GM21367 (cell line): ENCODE results near the gene CEMIP2.
A peak's percentile ranks its signal among the peaks of the same experiment; 100 is the strongest.
"Not testable (repeated sequence)": the region's sequence is repeated elsewhere in the genome, so short reads cannot be mapped to it uniquely, and the experiment has no call there.

Experiments used
- ATAC-seq: cut with Tn5 transposase; IDR thresholded peaks from one replicate; pipeline ENCODE4 v1.9.1; 2021; ENCODE audit not compliant: unreplicated experiment

The CEMIP2 gene, protein sequence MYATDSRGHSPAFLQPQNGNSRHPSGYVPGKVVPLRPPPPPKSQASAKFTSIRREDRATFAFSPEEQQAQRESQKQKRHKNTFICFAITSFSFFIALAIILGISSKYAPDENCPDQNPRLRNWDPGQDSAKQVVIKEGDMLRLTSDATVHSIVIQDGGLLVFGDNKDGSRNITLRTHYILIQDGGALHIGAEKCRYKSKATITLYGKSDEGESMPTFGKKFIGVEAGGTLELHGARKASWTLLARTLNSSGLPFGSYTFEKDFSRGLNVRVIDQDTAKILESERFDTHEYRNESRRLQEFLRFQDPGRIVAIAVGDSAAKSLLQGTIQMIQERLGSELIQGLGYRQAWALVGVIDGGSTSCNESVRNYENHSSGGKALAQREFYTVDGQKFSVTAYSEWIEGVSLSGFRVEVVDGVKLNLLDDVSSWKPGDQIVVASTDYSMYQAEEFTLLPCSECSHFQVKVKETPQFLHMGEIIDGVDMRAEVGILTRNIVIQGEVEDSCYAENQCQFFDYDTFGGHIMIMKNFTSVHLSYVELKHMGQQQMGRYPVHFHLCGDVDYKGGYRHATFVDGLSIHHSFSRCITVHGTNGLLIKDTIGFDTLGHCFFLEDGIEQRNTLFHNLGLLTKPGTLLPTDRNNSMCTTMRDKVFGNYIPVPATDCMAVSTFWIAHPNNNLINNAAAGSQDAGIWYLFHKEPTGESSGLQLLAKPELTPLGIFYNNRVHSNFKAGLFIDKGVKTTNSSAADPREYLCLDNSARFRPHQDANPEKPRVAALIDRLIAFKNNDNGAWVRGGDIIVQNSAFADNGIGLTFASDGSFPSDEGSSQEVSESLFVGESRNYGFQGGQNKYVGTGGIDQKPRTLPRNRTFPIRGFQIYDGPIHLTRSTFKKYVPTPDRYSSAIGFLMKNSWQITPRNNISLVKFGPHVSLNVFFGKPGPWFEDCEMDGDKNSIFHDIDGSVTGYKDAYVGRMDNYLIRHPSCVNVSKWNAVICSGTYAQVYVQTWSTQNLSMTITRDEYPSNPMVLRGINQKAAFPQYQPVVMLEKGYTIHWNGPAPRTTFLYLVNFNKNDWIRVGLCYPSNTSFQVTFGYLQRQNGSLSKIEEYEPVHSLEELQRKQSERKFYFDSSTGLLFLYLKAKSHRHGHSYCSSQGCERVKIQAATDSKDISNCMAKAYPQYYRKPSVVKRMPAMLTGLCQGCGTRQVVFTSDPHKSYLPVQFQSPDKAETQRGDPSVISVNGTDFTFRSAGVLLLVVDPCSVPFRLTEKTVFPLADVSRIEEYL (N-terminal part only)

DNA sequence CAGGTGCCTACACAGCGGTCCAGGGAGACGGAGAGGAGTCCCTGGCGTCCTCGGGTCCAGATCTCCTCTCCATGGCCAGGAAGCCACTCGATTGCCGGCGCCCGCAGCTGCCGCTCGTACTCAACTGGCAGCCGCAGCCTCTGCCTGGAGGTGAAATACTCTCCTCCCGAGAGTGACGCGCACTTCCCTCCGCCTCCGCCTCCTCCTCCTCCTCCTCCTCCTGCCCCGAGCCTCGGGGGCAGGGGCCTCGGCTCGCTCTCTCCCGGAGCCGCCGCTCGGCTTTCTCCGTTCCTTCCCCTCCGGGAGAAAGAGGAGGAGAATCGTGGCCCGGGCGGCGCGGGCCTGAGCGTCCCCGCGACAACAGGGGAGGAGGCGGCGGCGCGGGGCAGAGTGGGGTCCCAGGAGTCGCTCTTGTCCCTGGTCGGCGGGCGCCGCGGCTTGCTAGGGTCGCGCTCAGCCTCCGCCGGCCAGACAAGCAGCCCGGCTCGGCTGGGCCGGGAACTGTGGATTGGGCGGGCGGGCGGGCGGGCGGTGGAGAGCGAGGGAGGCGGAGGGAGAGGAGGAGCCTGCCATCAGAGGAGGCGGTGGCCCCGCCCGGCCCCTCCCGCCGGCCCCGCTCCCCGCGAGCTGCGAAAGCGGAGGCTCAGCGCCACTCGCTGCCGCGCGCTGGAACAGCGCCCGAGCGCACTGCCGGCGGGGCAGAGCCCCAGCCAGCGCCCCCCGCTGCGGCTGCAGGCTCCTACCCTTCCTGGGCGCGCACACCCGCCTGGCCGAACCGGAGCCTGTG, at the start of gene CEMIP2:
CEMIP2 (minus strand) TSS at position 126 of the 787 bp plus-strand sequence. CDS start 18,140 bp downstream, outside the sequence.
- ATAC-seq, result peak; percentile 72

GRCh38 chr9:71816916-71817451, 48.7 kb upstream of the CEMIP2 start:
- ATAC-seq, result no peak

DNA sequence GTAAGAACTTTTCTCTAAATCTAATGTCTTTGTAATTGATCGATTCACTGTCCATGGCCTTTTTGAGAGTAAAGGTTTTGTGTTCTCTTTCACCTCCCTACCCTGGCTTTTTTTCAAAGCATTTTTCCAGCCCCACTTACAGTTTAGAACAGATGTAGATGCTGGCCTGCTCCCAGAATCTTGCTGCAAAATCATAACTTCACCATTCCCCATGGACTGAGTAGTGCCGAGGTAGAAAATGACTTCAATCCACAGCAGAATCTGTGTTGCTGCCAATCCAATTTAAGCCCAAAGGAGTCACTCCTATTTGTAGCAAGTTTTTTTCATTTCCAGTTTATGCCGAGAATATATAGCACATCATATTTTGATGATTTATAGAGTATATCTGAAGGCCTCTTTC, 46.5 kb upstream of the CEMIP2 start:
- no peak for ATAC-seq

GRCh38 chr9:71814226-71814625, 45.9 kb upstream of the CEMIP2 start:
- ATAC-seq, result no peak

DNA sequence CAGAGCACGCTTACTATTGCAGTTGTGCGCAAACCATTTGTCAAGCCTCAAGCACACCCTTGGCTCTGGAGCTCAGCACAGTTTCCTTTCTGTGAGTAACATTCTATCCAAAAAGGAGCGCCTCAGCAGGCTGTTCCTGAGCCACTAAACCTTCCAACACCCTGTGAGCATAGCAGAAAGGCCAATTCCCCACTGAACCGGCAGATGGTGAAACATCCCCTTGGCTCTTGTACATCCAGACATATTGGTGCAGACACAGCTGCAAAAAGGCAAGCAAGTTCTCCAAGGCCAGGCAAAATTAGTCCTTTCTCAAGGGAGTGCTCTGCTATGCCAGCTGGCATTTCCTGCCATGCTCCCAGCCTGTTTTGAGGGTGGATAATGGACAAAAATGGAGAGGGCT, 44.1 kb upstream of the CEMIP2 start:
- ATAC-seq, result no peak

- no peak for ATAC-seq
These were observed 39.8 kb upstream of the CEMIP2 start for GRCh38 chr9:71808068-71808467.

- ATAC-seq, result peak; percentile 91
These were observed 38.6 kb upstream of the CEMIP2 start for GRCh38 chr9:71806901-71807307.

DNA sequence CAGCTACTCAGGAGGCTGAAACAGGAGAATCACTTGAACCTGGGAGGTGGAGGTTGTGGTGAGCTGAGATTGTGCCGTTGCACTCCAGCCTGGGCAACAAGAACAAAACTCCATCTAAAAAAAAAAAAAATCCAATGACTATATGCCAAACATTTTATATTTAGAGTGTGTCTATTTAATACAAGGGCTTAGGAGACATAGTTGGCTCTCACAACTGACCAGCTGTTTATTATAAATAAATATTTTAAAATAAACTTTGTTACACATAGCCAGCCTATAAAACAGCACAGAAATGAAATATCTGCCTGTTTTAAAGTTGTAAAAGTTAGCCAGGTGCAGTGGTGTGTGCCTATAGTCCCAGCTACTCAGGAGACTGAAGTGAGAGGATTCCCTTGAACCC, 36.8 kb upstream of the CEMIP2 start:
- ATAC-seq, result not testable (repeated sequence)

DNA sequence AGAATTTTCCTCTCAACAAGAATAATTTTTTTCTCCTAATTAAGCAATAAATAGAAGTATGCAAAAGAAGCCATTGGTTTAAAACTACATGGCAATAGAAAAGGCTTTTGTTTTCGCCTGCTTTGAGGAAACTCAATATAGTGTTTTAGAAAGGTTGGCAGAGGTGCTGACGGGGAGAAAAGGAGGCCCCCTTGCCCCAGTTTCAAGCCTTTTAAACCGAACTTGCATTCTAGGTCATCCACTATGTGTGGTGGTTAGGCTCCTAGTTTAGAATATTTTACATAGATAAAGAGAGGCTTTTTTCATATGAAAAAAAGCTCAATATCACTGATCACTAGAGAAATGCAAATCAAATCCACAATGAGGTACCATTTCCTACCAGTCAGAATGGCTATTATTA, 33.5 kb upstream of the CEMIP2 start:
- no peak for ATAC-seq

DNA sequence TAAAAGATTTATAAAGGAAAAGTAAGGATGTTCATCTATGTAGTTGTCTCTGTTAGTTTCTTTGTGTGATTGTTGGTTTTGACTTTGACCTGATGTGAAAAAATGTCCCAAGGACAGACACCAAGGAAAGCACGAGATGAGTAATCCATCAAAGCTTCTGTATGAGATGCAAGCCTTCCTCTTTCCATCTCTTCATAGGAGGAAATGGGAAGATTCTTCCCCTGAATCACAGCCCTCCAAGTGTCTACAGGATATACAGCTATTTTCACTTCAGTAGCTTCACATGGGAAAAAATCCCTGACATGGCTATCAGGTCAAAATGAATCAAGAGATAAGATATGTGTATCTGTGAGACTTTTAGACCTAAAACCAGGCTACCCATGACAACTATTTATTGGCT, 29.0 kb upstream of the CEMIP2 start:
- no peak for ATAC-seq

DNA sequence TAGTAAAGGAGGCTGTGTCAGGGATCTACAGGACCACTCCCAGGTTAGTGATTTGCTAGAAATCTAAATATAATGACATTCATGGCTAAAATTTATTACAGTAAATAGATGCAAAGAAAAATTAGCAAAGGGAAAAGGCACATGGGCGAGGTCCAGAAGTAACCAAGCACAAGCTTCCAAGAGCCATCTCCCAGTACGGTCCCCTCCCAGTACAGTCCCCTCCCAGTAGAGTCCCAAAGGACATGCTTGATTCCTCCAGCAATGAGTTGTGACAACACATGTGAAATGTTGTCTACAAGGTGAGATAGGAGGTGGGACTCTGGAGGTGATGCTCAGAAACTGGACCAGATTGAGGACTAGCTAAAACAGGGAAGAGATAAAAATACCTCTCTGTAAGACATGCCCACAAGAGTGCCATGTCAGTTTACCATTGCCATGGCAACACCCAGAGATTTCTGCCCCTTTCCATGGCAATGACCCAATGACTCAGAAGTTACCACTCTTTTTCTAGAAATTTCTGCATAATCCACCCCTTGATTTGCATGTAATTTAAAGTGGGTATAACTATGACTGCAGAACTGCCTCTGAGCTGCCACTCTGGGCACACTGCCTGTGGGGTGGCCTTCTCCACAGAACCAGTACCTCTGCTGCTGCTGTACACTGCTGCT, 27.9 kb upstream of the CEMIP2 start:
- ATAC-seq, result no peak

GRCh38 chr9:71795097-71795813, 26.9 kb upstream of the CEMIP2 start:
- peak; percentile 92 for ATAC-seq

DNA sequence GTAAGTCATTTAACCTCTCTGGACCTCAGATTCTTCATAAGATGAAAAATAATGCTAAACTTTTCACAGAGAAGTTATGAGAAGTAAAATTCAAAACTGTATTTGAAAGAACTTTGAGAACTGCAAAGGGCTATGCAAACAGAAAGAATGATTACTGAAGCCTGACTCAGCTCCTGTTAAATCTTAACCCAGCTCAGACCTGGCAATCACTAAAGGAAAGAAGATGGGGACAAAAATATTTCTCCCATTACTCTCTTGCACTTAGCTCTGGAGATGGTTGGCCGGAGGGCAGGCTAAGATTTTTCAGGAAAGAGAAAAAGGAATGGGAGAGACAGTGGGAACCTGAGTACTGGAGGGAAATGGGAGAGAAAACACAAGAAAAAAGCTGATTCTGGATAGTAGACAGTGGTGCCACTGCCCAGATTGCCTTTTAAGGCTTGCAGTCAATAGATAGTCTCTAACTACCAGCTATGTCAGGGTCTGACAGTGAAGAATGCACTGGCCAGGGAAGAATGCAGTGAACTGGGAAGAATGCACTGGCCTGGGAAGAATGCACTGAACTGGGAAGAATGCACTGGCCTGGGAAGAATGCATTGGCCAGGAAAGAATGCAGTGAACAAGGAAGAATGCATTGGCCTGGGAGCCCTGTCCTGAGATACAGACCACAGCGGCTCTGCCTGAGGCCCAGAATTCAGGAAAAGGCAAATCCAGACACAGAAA, 25.2 kb upstream of the CEMIP2 start:
- no peak for ATAC-seq

GRCh38 chr9:71791875-71792274, 23.6 kb upstream of the CEMIP2 start:
- no peak for ATAC-seq

DNA sequence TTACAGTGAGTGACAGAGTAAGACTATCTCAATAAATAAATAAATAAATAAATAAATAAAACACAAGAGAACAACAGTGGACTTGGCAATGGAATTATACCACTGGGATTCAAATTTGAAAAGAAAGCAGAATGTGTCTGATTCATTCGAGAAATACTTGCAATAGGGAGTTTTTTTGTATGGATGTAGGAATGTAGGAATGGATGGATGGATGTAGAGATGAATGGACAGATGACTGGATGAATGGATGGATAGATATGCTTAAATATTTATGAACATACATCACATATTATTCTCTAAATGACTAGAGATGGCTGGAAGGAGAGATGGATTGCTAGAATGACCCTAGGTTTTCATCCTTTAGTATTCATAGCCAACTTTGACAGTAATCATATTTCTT, 22.0 kb upstream of the CEMIP2 start:
- ATAC-seq, result no peak

- ATAC-seq, result peak; percentile 76
These were observed 14.8 kb upstream of the CEMIP2 start for GRCh38 chr9:71783120-71783523.

DNA sequence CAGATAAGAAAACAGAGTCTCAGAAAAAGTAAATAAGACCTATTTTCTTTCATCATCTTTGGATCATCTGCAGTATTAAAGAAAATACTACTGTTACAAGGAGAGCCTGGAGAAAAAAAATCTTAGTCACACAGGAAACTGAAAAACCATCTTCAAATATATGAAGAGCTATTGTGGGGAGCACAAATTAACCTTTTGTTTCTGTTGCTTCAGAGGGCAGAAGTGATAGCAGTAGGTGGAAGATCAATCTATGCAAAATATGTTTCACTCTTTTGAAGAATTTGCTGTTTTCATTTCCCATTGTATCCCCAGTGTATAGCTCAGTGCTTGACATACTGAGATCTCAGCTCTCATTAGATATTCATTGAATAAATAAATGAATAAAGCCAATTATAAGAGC, 13.1 kb upstream of the CEMIP2 start:
- peak; percentile 92 for ATAC-seq

GRCh38 chr9:71780953-71781352, 12.6 kb upstream of the CEMIP2 start:
- no peak for ATAC-seq
